Smooth muscle cell (in vitro differentiated cells): Measurements from ENCODE around the gene MEMO1. TPM values are rescaled to one million over a fixed set of nuclear protein-coding genes. Genes with fewer than 3 reads are reported as not detected.
"Not testable (repeated sequence)": the region's sequence is repeated elsewhere in the genome, so short reads cannot be mapped to it uniquely, and the experiment has no call there.

ENCODE experiments used
- DNase-seq: peaks from one replicate; lab custom pipeline; 2025; ENCODE audit not compliant: unreplicated experiment; lab: John Stamatoyannopoulos, UW
- H2AFZ ChIP-seq: fragments of 200-600 bp; sonication (generic); 2 replicates; pipeline ENCODE4 v1.6.0; 2016; ENCODE audit warnings: antibody characterized with exemption, low read depth, mild to moderate bottlenecking
- H3F3A ChIP-seq: fragments of 200-600 bp; sonication (generic); 2 replicates; pipeline ENCODE4 v1.6.0; 2017; ENCODE audit warnings: antibody characterized with exemption, low read depth
- H3K27ac ChIP-seq: fragments of 200-600 bp; sonication (generic); 2 replicates; pipeline ENCODE4 v1.5.1; 2016; ENCODE audit warnings: low read depth, mild to moderate bottlenecking
- H3K27me3 ChIP-seq: fragments of 200-600 bp; sonication (generic); 2 replicates; pipeline ENCODE4 v1.6.1; 2016; ENCODE audit warnings: low read depth, mild to moderate bottlenecking
- H3K36me3 ChIP-seq: fragments of 200-600 bp; sonication (generic); 2 replicates; pipeline ENCODE4 v1.5.1; 2016; ENCODE audit warnings: low read depth
- H3K4me1 ChIP-seq: fragments of 200-600 bp; sonication (generic); 2 replicates; pipeline ENCODE4 v1.5.1; 2016; ENCODE audit warnings: low read depth
- H3K4me2 ChIP-seq: fragments of 200-600 bp; sonication (generic); 2 replicates; pipeline ENCODE4 v1.6.0; 2016; ENCODE audit warnings: mild to moderate bottlenecking
- H3K4me3 ChIP-seq: fragments of 200-600 bp; sonication (generic); 2 replicates; pipeline ENCODE4 v1.5.1; 2016; ENCODE audit warnings: mild to moderate bottlenecking
- H3K79me2 ChIP-seq: fragments of 200-600 bp; sonication (generic); 2 replicates; pipeline ENCODE4 v1.6.0; 2016; ENCODE audit warnings: low read depth, mild to moderate bottlenecking
- H3K9ac ChIP-seq: fragments of 200-600 bp; sonication (generic); 2 replicates; pipeline ENCODE4 v1.6.0; 2016; ENCODE audit warnings: low read depth
- H3K9me3 ChIP-seq: fragments of 200-600 bp; sonication (generic); replicated peaks from 2 replicates; pipeline ENCODE4 v1.5.1; 2016; ENCODE audit warnings: low read depth
- H4K20me1 ChIP-seq: fragments of 200-600 bp; sonication (generic); 2 replicates; pipeline ENCODE4 v1.6.0; 2016; ENCODE audit warnings: low read depth
- WGBS: methylation state at CpG from one replicate; pipeline ENCODE4 v1.1.7; 2016; ENCODE audit warnings: low lambda C conversion rate; 5-methylcytosine and 5-hydroxymethylcytosine counted together
- polyA plus RNA-seq: library from polyadenylated mRNA; unstranded; fragments of >200 nt; fragmentation: Nextera tagmentation; extraction: Ambion mirVana; gene quantifications from 2 replicates; pipeline ENCODE4 v1.2.1, GENCODE V29; 2016
- total RNA-seq: library from RNA; depleted of rRNA; stranded (reverse); fragments of >200 nt; gene quantifications from 2 replicates; pipeline ENCODE4 v1.2.3, GENCODE V29; 2014
- TF ChIP-seq, protein P1 (sequence below): fragments of 200-600 bp; sonication (generic); IDR thresholded peaks from 2 replicates; pipeline ENCODE4 v1.5.1; 2017; ENCODE audit warnings: borderline replicate concordance, mild to moderate bottlenecking, antibody characterized with exemption; ENCODE audit not compliant: insufficient read depth, poor library complexity, severe bottlenecking

The MEMO1 gene
- total and polyA plus RNA-seq, 2 experiments from 2014 or later: 32.2 to 33.4 TPM

DNA sequence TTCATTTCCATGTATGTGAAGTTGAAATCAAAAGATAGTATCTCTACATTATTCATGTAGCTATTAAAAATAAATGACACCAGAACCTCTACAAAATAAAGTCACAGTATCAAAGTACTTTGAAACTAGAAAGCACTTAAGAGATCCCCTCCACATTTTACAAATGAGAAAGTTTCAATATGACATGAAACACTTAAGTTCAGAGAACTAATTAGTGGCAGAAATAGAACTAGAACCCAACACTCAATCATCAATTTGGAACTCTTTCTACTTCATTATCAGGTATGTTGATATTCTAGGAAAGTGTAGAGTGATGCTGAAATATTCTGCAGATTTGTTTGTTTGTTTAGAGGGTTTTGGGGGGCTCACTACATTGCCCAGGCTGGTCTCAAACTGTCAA is 145.6 kb downstream of the MEMO1 start:
- TF ChIP-seq, protein P1, sequence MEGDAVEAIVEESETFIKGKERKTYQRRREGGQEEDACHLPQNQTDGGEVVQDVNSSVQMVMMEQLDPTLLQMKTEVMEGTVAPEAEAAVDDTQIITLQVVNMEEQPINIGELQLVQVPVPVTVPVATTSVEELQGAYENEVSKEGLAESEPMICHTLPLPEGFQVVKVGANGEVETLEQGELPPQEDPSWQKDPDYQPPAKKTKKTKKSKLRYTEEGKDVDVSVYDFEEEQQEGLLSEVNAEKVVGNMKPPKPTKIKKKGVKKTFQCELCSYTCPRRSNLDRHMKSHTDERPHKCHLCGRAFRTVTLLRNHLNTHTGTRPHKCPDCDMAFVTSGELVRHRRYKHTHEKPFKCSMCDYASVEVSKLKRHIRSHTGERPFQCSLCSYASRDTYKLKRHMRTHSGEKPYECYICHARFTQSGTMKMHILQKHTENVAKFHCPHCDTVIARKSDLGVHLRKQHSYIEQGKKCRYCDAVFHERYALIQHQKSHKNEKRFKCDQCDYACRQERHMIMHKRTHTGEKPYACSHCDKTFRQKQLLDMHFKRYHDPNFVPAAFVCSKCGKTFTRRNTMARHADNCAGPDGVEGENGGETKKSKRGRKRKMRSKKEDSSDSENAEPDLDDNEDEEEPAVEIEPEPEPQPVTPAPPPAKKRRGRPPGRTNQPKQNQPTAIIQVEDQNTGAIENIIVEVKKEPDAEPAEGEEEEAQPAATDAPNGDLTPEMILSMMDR: no peak
- no peaks in the 10 kb centered on the region for H3K36me3 ChIP-seq
- H3K4me2 ChIP-seq: no peak overlapping the region
- no peak overlapping the region for H2AFZ ChIP-seq
- no peaks in the 10 kb centered on the region for H3K4me1 ChIP-seq
- H3F3A ChIP-seq: no peaks in the 10 kb centered on the region
- no peaks in the 10 kb centered on the region for H3K27me3 ChIP-seq
- H3K79me2 ChIP-seq: no peaks in the 10 kb centered on the region
- H4K20me1 ChIP-seq: no peaks in the 10 kb centered on the region
- no peak overlapping the region for H3K9ac ChIP-seq
- H3K4me3 ChIP-seq: no peak overlapping the region
- DNase-seq: no peak
- H3K9me3 ChIP-seq: no peaks in the 10 kb centered on the region
- no peak overlapping the region for H3K27ac ChIP-seq

DNA sequence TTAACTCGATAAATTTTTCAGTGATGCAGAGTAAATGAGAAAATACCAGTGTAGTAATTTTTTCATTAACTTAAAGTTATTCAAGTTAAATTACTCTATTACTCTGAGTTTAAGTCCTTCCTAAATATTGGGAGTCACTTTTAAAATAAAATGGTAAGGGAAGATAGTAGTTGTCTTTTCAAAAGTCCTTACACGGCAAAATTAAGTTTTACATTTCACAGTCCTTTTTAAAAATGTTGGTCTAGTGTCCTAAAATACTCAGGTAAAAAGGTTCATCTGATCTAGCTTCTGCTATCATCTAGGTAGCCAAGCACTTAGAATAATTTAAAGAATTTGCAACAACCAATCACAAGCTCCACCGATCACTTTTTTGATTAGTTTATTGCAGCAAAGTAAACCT is 146.9 kb downstream of the MEMO1 start:
- Histone ChIP-seq H3K4me2 (no peak overlapping the region), H4K20me1 (no peaks in the 10 kb centered on the region), H2AFZ (no peak overlapping the region), H3K27me3 (no peaks in the 10 kb centered on the region), H3K4me3 (no peak overlapping the region), H3K27ac (no peak overlapping the region), H3K9ac (no peak overlapping the region), H3K4me1 (no peaks in the 10 kb centered on the region), H3K36me3 (no peaks in the 10 kb centered on the region), H3K9me3 (no peaks in the 10 kb centered on the region), H3K79me2 (no peaks in the 10 kb centered on the region), H3F3A (no peaks in the 10 kb centered on the region)
- DNase-seq: no peak
- 95% methylated on average over 3 of the region's 3 CpGs for WGBS
- TF ChIP-seq, protein P1: no peak

DNA sequence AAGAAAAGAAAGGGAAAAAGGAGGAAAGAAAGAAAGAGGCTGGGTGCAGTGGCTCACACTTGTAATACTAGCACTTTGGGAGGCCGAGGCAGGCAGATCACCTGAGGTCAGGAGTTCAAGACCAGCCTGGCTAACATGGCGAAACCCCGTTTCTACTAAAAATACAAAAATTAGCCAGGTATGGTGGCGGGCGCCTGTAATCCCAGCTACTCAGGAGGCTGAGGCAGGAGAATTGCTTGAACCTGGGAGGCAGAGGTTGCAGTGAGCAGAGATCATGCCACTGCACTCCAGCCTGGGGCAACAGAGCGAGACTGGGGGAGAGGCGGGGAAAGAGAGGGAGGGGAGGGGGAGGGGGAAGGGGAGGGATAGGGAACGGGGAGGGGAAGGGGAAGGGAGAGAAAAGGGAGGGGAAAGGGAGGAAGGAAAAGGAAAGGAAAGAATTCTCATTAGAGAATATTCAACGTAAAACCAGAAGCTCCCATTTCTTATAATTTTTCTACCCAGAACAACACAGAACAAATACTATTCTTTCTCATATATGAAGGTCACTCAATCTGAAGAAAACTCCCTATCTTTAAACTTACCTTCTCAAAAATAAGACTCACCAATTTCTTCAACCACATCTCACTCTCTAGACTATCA is 147.7 kb downstream of the MEMO1 start:
- H3K9ac ChIP-seq, H3K27me3 ChIP-seq, H3K4me3 ChIP-seq, H3K36me3 ChIP-seq, H3K79me2 ChIP-seq, DNase-seq, H3K4me1 ChIP-seq, H3K9me3 ChIP-seq, H2AFZ ChIP-seq, H3K4me2 ChIP-seq, H3F3A ChIP-seq, H3K27ac ChIP-seq, H4K20me1 ChIP-seq: not testable (repeated sequence)
- 98% methylated on average over 6 of the region's 9 CpGs for WGBS

DNA sequence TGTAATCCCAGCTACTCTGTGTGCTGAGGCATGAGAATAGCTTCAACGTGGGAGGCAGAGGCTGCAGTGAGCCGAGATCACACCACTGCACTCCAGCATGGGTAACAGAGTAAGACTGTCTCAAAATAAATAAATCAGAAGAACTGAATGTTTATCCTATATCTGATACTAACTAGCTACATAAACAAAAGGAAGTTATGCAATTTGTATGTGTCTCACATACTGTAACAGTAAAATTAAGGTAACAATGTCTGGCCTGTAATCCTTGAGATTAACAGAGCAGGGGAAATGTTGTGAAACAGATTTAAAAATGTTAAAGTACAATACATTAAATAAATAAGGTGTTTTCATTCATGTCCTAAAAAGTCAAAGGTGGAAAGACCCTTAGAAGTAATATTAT is 150.8 kb downstream of the MEMO1 start:
- Histone ChIP-seq H3K36me3 (no peaks in the 10 kb centered on the region), H3F3A (no peaks in the 10 kb centered on the region), H2AFZ (no peak overlapping the region), H3K27ac (no peak overlapping the region), H4K20me1 (no peaks in the 10 kb centered on the region), H3K79me2 (no peaks in the 10 kb centered on the region), H3K4me2 (no peak overlapping the region), H3K9me3 (no peaks in the 10 kb centered on the region), H3K4me3 (no peak overlapping the region), H3K4me1 (no peaks in the 10 kb centered on the region), H3K27me3 (no peaks in the 10 kb centered on the region), H3K9ac (no peak overlapping the region)
- DNase-seq: no peak
- WGBS: 54% methylated on average over 2 of the region's 2 CpGs
- TF ChIP-seq, protein P1: no peak
